ENCODE data around the gene TRABD2B. TPM values are rescaled to one million over a fixed set of nuclear protein-coding genes. Genes with fewer than 3 reads are reported as not detected.

TRABD2B gene
- total RNA-seq, 2 experiments from 2014 or later, result not detected

DNA sequence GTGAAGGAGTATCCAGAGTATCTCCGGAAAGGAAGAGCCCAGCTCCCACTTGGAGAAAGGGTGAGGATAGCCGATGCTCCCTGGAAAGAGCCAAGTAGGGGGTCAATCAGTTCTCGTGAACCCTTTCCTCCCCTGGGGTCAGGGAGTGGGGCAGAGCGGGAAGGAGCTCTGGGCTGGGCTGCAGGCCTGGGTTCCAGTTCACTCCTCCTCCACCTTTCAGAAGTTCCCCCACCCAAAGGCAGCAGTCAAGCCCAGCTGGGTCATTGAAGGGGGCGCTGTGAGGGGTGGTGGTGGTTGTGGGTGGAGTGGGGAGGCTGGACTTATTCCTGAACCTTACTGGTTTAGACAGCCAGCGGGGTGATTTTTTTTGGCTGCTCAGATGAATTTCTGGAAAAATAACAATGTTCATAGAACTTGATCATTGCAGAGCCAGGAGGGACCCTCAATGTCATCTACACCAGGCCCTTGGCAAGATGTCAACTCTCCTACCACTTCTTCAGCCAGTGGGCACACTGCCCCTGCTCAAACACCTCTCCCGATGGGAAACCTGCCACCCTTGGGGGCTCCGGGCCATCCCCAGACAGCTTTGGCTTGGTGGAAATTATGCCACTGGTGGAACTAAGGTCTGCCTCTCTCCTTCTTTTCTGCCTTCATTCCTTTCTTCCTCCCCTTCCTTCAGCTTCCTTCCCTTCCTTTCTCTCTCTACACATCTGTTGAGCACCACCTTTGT, 235.8 kb downstream of the TRABD2B start:
- Mint-ChIP-seq H3K4me3 (no peak overlapping the region), H3K36me3 (no peaks in the 10 kb centered on the region), H3K4me1 (no peaks in the 10 kb centered on the region), H3K27ac (no peak overlapping the region), H3K27me3 (peaks cover 14% of the 10 kb centered on the region), H3K9me3 (no peaks in the 10 kb centered on the region)
- no peak for DNase-seq

DNA sequence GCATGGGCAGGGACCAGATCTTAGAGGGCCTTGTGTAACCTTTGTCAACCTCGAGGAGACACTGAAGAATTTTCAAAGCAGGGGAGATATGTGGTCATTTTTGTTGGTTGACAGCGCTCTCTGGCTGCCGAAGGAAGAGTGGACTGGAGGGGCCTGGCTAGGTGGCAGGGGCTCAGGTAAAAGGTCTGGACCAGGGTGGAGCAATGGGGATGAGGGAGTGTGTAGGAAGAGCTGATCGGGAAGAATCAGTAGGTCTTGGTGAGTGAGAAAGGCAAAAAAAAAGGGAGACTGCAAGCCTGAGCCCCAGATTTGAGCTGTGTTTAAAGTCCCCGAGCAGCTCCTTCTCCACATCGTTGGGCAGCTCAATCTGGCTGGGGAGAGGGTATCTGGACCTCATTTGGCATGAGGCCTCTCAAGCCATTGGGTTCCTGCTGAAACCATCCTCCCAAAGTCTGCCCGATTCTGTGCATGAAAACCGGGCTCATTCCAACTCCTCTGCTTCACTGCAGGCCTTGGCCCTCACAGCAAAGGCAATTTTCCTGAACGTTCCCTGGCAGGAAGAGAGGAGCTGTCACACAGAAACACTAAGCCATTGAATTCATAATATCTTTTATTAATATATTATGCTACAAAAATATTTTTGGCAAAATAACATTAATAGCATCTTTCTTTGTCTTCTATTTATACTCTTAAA, 237.1 kb downstream of the TRABD2B start:
- Mint-ChIP-seq H3K27ac (no peak overlapping the region), H3K27me3 (peaks cover 14% of the 10 kb centered on the region), H3K4me3 (no peak overlapping the region), H3K4me1 (no peaks in the 10 kb centered on the region), H3K9me3 (no peaks in the 10 kb centered on the region), H3K36me3 (no peaks in the 10 kb centered on the region)
- no peak for DNase-seq

DNA sequence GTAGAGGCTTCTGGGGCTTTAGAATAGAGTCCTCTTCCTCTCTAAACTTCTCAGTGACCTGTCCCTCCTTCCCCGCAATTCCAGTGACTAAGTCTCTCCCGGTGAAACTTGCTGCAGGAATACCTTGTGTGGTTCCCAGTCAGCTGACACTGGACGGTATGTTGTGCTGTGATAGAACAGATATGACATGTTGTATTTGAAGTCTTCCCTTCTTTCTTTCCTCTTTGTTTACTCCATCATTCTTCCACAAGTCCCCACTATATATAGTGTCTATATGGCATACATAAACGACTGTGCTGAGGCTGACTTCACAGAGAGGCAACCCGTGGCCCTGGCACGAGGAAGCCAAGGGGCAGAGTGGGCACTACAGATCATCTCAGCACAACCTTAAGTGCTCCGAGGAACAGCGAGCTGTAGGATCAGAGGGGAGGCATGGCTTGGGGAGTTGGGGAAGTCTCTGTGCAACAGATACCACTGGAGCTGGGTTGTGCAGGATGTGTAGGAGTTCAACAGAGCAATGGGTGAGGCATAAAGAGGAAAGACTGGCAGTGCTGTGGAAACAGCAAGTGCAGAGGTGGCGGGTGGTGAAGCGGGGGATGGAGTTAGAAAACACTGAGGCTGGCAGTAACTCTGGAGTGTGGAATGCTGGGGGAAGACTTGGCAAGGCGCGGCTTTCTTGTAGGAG, 237.8 kb downstream of the TRABD2B start:
- DNase-seq, result no peak
- H3K27me3 Mint-ChIP-seq, result peaks cover 14% of the 10 kb centered on the region
- H3K36me3 Mint-ChIP-seq, result no peaks in the 10 kb centered on the region
- no peaks in the 10 kb centered on the region for H3K4me1 Mint-ChIP-seq
- no peaks in the 10 kb centered on the region for H3K9me3 Mint-ChIP-seq
- H3K4me3 Mint-ChIP-seq, result no peak overlapping the region
- H3K27ac Mint-ChIP-seq, result no peak overlapping the region

DNA sequence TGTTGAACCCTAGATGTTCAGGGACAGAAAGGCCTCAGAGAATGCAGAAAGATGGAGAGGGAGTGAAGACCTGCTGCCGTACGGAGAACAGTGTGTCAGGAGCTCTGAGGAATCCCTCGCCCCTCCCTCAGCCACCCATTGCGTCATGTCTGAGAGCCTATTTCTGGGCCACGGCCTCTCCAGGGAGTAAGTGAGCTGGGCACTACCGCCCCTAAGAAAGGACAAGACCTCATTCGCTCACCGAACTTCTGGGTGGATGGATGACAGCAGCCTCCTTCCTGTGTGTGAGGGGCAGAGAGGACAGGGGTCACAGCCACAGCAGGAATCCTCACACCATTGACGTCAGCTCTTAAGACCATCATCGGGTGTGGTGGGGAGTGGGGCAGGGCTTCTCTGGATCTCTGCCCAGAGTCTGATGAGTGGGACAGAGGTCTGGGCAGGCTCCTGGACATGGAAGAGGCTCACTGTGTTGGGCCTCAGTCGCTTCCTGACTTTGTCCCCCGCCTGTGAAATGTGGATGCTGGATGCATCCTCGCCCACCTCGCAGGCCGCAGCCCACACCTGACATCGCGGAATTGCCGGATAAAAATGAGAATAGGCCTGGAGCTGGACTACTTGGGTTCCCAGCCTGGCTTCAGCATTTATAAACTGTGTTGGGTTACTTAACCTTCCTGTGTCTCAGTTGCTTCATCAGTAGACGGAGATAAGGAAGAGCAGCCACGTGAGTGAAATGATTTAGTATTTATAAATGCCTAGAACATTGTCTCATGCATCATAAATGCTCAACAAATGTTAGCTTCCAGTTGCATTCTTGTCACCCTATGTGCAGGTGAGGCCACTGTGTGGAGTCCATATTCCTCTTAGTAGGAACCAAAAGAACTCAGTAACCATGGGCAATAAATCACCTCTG, 238.6 kb downstream of the TRABD2B start:
- H3K27ac Mint-ChIP-seq, result no peak overlapping the region
- H3K36me3 Mint-ChIP-seq, result no peaks in the 10 kb centered on the region
- DNase-seq, result no peak
- H3K9me3 Mint-ChIP-seq, result no peaks in the 10 kb centered on the region
- H3K4me3 Mint-ChIP-seq, result no peak overlapping the region
- no peaks in the 10 kb centered on the region for H3K4me1 Mint-ChIP-seq
- peaks cover 14% of the 10 kb centered on the region for H3K27me3 Mint-ChIP-seq

DNA sequence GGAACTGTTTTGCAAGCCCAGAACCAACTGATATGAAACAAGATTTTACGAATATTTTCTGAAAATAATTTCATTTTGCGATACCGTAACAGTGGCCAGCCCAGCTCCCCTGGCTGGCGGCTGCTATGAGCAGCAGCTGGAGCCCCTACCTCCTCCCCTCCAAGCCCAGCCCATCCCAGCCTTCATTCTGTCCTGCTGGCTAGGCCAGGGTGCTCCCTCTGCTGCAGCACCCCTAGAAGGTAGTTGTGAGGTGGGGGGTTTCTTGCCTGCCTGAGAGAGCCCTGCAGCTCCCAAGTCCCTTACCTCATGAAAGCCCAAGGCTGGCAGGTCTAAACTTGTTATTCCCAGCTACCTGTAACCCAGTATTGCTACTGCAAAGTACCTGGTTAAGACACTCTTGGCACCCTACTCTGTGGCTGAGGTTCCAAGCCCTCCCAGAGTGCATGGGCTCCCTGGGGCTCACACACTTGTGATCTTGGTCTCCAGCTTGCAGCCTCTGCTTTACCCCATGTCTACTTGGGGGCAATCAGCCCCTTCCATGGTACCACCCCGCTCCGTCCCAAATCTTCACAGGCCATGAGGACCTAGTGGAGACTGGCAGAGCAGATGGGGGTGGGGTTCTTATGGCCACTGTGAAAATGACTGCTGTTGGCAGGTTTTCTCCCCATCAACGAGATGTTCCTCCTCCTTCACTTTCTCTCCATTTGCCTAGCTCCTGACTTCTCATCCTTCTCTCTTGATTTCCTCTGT, 239.8 kb downstream of the TRABD2B start:
- Mint-ChIP-seq H3K27ac (no peak overlapping the region), H3K36me3 (no peaks in the 10 kb centered on the region), H3K4me3 (no peak overlapping the region), H3K27me3 (peaks cover 14% of the 10 kb centered on the region), H3K9me3 (no peaks in the 10 kb centered on the region), H3K4me1 (no peaks in the 10 kb centered on the region)
- DNase-seq, result no peak

DNA sequence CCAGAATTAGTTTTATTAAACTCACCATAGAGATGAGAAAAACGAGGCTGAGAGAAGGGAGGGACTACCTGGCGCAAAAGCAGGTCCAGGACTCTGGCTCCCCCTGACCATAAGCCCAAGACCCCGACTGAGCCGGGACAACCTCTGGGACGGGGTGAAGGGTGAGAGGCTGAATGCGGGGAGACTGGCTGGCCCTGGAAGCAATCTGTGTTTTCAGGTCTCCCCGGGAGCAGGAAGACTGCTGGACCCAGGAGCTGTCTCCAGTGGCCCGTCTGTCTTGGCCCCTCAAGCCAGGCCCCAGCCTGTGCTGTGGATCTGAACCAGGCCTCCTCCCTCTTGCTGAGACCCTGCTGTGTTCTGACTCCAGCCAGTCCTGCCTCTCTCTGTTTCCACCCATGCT, 240.8 kb downstream of the TRABD2B start:
- Mint-ChIP-seq H3K27ac (no peak overlapping the region), H3K4me3 (no peak overlapping the region), H3K36me3 (no peaks in the 10 kb centered on the region), H3K27me3 (peaks cover 14% of the 10 kb centered on the region), H3K4me1 (no peaks in the 10 kb centered on the region), H3K9me3 (no peaks in the 10 kb centered on the region)
- DNase-seq, result no peak

DNA sequence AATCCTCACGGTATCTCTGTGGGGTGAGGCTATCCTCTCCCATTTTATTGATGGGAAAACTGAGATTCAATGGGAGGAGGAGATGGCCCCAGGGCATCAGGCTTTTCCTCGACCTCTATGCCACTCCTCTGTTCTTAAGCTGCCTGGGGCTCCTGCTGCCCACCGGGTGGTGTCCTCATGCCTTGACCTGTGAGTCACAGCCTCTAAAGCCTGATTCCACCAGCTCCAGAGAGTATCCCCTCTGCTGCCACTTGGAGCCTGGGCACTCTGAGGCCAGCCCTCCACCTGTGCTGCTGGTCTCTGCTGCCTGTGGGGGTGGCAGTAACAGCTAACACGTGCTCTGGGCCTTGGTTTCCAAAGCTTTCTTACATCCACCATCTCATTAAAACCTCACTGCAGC, 241.2 kb downstream of the TRABD2B start:
- Mint-ChIP-seq H3K9me3 (no peaks in the 10 kb centered on the region), H3K27ac (no peak overlapping the region), H3K36me3 (no peaks in the 10 kb centered on the region), H3K4me3 (no peak overlapping the region), H3K4me1 (no peaks in the 10 kb centered on the region), H3K27me3 (peaks cover 14% of the 10 kb centered on the region)
- DNase-seq, result no peak

DNA sequence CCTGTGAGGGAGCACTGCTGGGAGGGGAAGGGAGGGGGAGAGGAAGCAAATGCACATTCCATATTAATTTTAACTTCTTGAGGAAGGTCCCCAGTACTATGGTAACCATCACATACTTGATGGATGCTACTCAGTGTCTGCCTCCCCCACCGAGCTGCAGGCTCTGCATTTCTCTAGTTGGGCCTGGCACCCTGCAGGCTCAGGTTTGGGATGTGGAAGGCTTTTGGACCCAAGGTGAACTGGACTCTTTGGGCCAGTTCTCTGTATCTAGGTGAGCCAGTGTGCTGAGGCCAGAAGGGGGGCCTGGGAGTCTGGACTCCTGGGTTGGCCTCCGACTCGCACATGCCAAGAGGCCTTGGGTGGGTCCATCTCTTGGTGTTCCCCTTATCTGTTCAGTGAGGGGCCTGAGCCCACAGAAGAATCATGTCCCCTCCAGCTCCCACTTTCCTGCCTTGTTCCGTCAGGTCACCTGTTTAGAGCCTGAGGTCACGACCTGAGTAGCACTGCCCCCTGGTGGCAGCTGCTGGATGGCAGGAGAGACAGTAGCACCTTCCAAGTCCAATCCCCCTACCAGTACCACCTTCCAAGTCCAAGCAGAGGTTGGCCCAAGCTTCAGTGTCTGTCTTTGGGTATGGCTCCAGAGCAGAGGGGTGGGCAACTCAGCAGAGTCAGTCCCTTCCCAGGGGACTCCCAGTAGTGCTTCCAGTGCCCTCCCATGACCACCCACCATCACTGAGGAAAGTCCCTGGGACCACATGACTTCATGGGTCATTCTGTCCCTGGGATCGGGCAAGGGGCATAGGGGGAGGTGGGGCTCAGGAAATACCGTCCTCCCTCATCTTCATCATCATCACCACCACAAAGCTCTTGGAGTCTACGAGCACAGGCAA, 241.8 kb downstream of the TRABD2B start:
- Mint-ChIP-seq H3K4me3 (no peak overlapping the region), H3K27me3 (peaks cover 14% of the 10 kb centered on the region), H3K36me3 (no peaks in the 10 kb centered on the region), H3K27ac (no peak overlapping the region), H3K4me1 (no peaks in the 10 kb centered on the region), H3K9me3 (no peaks in the 10 kb centered on the region)
- peak; percentile 45 for DNase-seq

DNA sequence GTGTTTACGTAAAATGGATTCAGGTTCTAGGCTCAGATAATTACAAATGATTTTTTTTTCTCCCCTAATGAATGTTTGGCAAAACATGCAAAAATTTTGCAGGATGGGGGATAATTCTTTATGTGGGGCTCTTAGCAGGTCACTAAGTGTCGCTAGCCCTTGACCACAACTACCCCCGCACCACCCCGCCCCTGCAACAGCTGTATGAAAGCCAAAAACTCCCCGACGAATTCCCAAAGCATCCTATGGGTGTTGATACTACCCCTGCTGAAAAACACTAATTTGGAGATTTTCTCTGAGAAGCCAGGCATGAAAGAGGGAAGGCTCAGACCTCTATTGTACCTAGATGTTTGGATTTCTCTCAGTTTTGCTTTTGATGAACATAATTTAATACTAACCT, 243.0 kb downstream of the TRABD2B start:
- Mint-ChIP-seq H3K36me3 (no peaks in the 10 kb centered on the region), H3K4me1 (no peaks in the 10 kb centered on the region), H3K4me3 (no peak overlapping the region), H3K27ac (no peak overlapping the region), H3K27me3 (peaks cover 10% of the 10 kb centered on the region), H3K9me3 (no peaks in the 10 kb centered on the region)
- no peak for DNase-seq

DNA sequence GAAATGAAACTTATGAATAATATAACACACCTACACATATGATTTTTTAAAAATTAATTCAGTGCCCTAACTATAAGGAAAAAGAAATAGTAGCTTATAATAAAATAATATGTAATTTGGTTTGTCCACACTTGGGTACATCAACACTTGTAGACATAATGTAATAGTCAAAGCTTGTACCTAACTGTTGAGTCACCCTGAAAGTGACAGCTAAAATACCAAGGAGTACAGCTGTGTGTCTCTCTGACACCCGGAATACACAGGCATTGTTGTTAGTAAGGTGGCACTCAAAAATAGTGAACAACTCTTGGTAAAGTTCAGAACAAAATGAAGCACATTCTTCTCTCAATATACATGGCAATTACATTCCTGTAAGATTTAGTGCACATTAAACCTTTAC, 243.4 kb downstream of the TRABD2B start:
- no peaks in the 10 kb centered on the region for H3K9me3 Mint-ChIP-seq
- H3K4me3 Mint-ChIP-seq, result no peak overlapping the region

DNA sequence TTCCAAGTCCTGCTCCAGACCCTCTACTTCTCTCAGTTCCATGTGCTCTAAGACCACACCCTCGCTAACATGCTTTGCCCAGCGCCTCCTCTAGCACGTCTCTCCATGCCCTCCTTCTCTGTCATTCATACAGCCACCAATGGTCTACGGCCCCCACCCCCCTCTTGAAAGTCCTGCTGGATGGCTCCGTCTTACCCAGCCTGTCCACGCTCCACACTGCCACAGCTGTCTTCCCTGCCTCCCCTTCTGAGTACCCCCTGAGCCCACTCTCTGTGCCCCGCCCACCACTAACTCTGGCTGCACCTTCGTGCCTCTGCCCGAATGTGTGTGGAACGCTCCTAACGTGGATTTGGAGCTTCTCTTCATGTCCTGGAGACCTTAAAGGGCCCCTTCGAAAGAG, 244.6 kb downstream of the TRABD2B start:
- Mint-ChIP-seq H3K27ac (no peak overlapping the region), H3K4me3 (no peak overlapping the region), H3K36me3 (no peaks in the 10 kb centered on the region), H3K4me1 (no peaks in the 10 kb centered on the region), H3K27me3 (peaks cover 5% of the 10 kb centered on the region), H3K9me3 (no peaks in the 10 kb centered on the region)
- no peak for DNase-seq

More for the DNA sequence above, 243.4 kb downstream of the TRABD2B start:
- Mint-ChIP-seq H3K4me1 (no peaks in the 10 kb centered on the region), H3K36me3 (no peaks in the 10 kb centered on the region), H3K27ac (no peak overlapping the region), H3K27me3 (peaks cover 10% of the 10 kb centered on the region)
- DNase-seq, result no peak

DNA sequence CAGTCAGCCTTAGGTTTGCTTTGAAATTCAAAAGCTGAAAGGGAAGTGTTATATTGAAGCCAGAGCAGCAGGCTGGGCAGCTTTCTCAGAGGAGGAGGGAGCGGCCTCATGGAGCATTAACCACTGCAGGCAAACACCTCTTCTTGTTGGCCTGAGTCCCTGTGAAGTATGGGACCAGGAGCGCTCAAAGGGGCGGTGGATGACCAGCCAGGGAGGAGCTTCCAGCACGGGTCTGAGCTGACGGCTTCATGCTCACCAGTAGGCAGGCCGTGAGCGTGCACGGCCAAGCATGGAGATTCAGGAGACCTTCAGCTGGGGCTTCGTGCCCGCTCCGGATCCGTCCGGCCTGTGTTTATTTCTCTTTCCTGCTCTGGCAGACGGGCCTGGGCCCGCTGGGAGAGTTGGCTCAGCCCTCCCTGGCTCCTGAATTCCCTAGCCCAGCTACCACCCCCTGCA, 245.2 kb downstream of the TRABD2B start:
- H3K9me3 Mint-ChIP-seq, result no peaks in the 10 kb centered on the region
- no peak for DNase-seq
- no peak overlapping the region for H3K4me3 Mint-ChIP-seq
- no peak overlapping the region for H3K27ac Mint-ChIP-seq
- H3K4me1 Mint-ChIP-seq, result no peaks in the 10 kb centered on the region
- peaks cover 5% of the 10 kb centered on the region for H3K27me3 Mint-ChIP-seq
- no peaks in the 10 kb centered on the region for H3K36me3 Mint-ChIP-seq

DNA sequence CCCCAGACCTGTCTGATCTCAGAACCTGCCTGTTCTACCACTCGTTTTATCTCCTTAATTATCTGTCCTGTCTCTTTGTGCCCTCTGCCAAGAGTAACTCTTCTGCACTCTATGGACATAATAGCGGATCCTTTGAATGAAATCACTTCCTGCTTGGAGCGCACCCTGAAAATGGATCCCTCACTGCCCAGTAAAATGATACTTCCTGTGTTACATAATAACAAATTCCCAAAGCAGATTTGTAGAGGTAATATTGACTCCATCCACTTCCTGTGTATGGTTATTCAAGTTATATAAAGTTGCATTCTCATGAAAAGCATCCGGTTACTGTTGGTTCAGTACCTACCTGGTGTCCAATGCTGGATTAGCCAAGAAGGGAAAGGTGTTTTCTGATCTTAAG, 246.0 kb downstream of the TRABD2B start:
- no peak for DNase-seq
- Mint-ChIP-seq H3K36me3 (no peaks in the 10 kb centered on the region), H3K27me3 (peaks cover 3% of the 10 kb centered on the region), H3K27ac (no peak overlapping the region), H3K4me3 (no peak overlapping the region), H3K9me3 (no peaks in the 10 kb centered on the region), H3K4me1 (no peaks in the 10 kb centered on the region)

Measured in activated naive CD8-positive, alpha-beta T cell treated with anti-CD3 and anti-CD28 coated beads for 36 hours (primary cell).